ENCODE data around the gene SCG3.

Gene SCG3

DNA sequence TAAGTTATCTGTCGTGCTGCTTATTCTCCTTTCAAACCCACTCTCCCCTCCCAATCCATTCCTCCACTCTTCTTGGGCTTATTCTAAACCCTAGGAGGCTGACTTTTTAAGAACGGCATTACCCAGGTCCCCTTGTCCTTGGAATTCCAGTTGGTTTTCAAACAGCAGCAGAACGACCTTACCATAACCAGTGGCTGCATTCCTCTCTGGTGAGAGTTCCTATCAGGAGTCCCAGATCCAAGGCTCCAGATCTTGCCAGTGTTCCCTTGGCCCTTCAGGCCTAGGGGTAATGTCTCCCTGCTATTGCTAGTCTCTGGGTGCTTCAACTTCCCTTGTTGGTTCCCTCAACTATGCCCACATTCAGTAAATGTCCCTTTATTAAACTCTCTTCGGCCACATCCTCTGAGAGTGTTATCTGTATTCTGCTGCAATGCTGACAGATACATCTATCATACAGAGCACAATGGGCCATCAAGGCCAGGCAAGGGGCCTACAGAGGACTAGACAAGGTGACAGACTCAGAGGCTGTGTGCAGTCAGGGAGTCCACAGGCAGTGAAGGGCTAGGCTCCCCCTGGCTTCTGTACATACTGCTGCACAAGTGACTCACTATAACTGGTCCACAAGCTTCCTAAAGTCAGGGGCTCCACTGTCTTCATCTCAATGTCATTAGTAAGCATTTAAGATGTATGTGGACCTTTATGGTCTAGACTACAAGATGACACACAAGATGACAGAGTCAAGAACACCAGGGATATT lies 46.0 kb downstream of the SCG3 start:
- DNase-seq (ENCODE audit: low spot score): no peak

DNA sequence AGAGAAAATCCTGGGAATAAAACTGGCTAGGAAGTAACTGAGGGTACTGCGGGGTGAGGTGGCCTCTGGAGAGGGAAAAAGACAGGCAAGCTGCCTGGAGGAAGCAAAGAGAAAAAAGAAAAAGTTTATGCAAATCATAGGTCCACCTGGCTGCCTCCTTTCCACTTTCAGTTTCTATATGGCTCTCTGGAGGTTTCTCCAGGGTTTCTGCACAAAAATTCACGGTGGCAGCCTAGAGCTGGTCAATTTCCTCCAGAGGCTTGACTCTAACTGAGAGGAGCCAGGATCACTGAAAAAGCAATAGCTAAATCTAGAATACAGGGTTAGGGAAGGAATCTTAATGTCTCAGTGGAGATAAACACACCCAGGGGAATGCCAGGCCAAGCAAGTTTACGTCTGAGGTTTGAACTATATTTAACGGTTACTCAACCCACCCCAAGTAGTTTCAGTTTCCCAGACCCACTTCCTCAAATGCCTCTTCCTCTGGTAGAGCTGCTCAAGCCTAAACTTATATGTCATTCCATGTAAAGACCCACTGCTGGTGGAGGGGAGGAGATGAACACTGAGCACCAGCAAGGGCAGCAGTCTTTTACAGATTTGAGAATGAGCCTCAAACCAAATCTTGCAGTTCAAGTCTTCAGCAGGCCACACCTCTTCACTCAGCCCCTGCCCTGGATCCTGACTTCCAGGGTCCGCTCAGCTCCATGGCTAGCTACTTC lies 50.4 kb downstream of the SCG3 start:
- DNase-seq (ENCODE audit: low spot score): no peak

DNA sequence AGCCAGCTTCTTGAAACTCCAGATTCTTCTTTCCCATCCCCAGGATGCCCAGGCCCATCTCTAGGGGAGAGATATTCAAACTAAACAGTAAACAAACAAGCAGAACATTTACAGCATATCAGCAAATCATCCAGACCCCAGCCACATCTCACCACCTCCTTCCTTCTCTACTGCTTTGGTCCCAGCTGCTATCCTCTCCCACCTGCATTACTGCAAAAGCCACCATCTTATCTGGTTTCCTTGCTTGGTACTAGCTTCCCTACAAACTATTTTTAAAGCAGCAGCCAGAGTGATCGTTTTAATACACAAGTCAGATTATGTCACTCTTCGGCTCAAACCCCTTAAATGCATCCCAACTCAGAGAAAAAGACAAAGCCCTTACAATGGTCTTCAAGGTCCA lies 51.3 kb downstream of the SCG3 start:
- no peak for DNase-seq (ENCODE audit: low spot score)

DNA sequence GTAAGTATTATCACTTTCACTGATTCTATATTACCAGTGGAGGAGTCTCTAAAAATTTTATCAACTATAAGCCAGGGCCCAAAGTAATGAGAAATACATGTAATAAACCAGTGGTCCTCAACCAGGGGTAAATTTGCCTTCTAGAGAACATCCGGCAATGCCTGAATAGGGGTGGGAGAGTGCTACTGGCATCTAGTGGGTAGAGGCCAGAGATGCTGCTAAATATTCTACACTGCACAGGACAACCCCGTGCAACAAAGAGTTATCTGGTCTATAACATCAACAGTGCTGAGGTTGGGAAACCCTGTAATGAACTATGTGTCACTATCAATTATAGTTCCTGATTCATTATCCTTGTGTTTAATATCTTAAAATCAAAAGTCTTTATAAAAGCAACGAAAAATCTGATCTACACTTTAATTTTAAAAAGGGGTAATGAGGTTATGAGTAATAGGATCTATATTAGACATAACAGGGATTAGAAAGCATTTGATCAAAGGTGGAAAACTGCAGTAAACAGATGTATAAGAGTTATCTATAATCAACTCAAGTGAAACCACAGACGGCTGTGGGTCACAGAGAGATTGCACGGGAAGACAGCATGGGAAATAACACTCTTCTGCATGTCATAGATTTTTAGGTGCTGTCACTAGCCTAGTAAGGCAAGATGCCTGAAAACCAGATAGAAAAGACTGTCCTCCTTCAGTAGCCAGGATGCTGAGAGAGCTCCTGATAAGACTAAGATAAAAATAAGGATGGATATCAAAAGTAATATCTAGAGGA lies 54.1 kb downstream of the SCG3 start:
- DNase-seq (ENCODE audit: low spot score): no peak

DNA sequence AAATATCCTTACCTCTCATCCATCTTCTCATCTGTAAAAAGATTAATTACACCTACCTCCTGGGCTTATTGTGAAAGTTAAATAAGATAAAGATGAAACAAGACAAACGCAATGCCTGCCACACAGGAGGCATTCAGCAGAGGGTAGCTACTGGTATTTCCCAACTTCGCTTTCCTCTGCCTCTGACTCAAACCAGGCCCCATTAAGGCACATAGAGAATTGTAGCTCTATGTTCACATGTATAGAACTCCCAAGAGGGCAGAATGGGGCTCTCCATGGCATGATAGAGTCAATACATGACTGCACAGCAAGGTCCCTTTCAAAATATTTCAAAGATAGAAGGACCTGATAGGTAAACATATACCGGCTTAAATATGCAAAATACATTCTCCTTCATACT lies 54.8 kb downstream of the SCG3 start:
- DNase-seq (ENCODE audit: low spot score): no peak

DNA sequence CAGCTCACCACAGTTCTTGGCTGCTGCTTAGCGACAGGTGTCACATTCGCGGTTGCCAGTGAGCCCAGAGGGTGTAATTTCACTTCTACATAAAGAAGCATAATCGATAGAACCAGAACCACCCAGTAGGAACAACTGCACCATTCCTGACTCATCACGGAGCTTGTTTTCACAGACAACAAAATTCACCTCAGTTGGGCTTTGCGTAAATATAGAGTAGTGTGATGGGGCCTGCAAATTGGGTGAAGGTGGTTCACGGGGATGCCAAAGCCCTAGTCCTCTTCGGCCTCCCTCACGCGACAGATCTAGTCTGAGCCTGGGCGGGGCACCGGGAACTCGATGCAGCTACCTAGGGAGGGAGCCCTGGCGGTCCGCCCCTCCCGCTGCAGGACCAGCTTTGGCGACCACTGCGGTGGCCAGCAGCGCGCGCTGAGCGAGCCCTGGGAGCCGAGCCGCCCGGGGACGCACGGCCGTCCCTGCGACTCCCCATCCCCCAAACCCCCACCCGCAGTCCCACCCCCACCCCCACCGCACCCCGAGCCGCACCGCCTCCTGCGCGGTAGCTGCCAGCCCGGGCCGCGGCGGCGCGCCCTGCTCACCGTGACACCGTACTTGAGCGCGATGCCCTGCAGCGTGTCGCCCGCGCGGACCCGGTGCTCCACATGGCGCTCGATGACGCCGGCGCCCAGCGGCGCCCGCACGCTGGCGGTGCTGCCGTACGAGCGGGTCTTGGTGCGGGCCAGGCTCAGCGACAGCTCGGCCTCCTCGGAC lies 55.6 kb downstream of the SCG3 start:
- peak; percentile 25 for DNase-seq (ENCODE audit: low spot score)

DNA sequence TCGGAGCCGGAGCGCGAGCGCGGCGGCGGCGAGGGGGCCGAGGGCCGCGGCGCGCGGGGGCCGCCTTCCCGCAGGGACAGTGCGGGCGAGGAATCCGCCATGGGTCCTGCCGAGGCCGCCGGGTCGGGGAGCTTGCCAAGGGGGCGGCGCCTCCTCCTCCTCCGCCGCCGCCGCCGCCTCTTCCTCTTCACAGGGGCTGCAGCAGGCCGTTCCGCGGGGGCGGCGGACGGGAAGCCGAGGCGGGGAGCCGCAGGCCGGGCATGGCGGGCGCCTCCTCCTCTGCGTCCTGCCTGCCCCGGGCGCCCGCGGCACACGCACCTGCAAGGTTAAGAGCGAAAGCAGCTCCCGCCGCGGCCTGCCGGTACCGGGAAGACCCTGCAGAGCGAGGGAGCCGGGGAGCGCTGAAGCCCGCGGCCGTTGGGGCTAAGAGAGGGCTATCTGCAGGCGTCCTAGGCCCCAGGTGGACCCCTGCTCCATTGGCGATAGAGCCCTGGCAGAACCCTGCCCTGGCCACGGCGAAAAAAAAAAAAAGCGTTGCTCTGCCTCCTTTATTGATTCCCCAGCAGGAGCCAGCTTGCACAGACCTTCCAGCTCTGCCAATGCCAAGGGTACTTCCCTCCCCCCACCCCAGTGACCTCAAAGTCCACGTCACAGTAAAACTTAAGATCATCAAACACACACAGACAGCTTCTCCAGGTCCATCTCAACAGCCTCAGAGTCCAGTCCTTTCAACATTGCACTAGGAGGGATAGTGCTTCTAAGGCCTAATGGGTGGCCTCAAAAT lies 56.4 kb downstream of the SCG3 start, which contains the start of gene LYSMD2:
TSS of gene LYSMD2 (minus strand) at position 134 of the 784 bp plus-strand sequence. CDS start at position 101, 33 bp downstream.
- no peak for DNase-seq (ENCODE audit: low spot score)

DNA sequence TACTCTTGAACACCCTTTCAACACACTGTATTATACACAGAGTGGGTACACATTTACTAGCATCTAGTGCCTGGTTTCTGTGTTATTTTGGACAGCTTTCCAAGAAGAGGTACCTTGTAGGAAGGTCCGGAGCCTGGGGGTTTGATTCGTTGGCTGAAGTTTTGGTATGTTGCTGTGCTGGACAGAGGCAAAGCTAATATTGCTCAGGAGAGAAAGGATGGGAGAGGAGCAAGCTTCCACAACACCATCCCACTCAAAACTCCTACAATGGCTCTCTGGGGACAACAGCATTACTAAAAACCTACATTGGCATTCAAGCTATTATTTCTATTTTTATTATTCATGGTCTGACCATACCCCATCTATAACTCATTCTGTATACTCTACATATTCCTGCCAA lies 57.2 kb downstream of the SCG3 start:
- no peak for DNase-seq (ENCODE audit: low spot score)

DNA sequence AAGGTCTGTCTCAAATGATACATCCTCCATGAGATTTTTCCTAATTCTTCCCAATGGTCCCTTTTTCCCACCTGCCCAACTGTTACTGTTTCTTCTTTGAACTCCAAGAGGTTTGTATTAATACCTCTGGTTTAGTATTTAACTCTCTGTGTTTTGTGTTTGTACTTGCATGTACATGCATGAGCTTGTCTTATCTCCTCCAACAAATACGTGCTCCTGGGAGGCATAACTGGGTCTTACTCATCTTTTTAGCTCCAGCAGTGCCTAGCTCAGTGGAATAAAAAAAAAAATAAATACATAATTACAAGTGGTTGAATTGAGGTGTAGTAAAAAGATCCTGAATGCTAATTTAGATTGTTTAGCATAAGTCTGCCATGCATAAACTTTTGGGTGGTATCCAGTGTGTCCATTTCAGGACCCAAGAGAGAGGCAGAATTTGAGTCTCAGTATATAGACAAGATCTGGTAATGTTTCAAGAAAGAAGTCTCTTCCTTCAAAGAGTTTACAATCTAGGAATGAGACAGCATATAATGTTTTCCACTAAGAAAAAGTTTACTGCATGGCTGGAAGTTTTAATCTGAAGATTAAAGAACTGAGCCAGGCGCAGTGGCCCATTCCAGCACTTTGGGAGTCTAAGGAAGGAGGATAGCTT lies 57.9 kb downstream of the SCG3 start:
- DNase-seq (ENCODE audit: low spot score): no peak

DNA sequence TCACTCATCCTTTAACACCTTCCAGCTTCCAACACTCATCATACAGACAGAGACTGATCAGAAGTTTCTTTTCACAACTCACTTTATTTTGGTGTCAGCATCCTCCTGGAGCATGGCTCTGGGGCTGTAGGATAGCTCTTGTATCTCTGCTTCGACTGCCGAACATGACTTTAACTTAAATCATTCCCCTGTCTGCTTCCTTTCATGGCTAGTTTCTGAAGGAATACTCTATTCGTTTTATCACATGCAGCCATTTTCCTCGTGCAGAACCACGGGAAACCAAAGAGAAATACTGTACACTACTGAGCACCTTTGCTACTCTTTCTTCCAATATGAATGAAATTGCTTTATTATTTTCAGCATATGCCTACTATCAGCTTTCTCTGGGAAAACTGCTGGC lies 68.0 kb downstream of the SCG3 start:
- DNase-seq (ENCODE audit: low spot score): no peak

DNA sequence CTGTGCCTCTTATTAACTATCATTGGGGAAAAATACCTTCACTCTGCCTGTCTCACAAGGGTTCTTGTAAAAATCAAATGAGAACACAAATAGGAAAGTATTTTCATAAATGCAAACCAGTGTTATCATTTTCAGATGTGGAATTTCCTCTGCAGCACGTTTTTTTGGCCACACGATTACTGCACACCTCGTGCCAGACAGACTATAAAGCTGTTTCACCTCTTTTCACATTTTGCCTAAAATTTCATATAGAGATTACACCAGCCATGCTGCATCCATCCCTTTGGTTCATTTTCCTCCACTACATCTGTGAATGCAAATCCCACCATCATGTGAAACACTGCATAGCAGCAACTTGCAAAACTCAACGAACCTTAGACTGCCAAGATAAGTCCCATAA lies 68.9 kb downstream of the SCG3 start:
- no peak for DNase-seq (ENCODE audit: low spot score)

DNA sequence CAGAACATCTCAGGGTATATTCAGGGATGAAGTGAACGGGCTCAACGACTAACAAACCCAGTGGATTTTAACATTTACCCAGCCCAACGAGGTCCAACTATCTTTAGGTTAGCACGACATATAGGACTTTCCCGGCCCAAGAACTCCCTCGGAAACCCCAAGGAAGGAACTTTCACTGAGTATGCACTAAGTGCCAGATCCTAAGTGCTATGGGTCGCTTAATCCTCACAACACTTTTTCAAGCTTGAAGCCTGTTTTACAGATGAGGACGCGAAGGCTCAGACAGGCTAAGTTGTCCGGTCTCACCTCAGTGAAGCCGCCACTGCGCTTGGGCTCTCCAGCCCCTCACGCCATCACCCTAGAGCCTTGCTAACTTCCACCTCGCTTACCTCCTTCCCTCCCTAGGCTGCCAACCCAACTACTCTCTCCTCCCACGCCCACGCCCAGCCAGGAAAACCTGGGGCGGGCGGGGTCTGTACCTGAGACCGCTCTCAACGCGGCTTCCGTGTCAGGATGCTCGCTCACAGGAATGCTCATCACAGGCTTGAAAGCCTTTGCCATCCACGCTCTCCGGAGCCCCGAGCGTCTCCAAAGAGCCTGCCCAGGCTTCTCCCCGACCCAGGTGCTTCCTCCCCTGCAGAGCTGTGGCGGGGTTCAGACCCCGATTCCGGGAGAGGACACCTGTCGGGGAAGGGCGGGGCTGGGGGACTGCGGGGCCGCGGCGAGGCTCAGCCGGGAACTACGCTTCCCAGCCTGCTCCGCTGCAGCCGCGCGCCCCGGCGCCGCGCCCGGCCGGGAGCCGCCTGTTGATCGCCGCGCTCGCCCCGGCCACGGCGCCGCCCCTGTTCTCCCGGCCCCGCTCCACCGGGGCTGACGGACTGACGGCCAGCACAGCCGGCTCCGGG lies 69.7 kb downstream of the SCG3 start, which contains the start of gene TMOD2:
TSS of gene TMOD2 (plus strand) at position 806 of the 905 bp plus-strand sequence. CDS start 14,845 bp downstream, outside the sequence.
- no peak for DNase-seq (ENCODE audit: low spot score)

DNA sequence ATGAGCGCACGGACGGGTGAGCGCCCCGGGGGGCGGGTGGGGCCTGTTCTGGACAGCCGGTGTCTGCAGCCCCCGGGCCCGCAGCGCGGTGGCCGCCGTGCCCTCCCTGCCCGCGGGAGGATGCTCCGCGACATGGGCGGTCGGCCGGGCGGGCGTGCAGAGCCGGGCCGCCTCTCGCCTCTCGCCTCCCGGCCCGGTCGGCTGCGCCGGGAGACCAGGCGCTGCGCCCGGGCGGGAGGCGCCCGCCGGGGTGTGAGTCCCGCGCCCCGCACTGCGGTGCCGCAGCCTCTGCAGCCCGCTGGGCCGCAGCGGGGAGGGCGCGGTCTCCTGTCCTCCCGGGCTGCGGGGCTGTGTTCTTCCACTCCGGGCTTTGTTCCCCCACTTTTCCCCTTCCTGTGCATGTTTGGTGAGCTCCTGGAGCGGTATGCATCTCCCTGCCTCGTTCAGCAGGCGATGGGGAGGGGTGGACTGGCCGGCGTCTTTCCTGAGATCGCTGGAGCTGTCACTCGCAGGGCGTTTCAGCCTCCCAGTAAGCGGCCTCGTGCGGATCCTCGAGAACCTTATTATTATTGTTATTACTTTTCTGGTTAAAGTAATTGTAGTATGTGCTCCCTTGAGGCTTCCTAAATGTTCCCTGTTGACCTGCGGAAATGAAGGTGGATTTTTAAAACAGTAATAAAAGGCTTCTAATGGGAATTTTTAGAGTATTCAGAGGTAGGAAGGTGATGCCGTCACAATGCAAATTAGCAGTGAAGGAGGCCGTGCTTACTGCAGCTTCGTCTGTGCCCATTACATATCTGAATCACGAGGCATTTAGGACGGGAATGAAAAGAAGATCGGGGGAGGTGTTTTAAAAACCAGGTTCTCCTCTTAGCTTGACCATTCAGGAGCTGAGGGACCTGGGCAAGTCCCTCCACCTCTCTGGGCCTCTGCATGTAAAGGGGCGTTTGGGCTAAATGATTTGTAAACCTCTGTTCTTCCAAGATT lies 70.7 kb downstream of the SCG3 start:
- no peak for DNase-seq (ENCODE audit: low spot score)

DNA sequence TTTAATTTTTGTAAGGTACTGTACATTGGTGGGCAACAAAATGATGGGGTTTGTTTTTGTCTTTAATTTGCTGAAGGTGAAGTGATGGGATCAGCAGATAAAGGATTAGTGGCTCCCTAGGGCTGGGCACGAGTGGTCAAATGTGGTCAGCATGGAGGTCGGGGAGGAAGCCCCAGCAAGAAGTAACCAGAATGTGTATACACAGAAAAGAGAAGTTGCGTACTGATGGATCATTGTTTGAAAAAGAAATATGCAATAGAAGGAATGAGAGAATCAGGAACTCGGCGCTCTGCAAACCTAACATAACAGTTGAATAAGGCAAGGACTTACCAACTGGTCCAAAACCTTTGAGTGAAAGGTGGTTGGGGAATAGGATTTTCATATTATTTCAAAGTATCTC lies 71.6 kb downstream of the SCG3 start:
- DNase-seq (ENCODE audit: low spot score): no peak

DNA sequence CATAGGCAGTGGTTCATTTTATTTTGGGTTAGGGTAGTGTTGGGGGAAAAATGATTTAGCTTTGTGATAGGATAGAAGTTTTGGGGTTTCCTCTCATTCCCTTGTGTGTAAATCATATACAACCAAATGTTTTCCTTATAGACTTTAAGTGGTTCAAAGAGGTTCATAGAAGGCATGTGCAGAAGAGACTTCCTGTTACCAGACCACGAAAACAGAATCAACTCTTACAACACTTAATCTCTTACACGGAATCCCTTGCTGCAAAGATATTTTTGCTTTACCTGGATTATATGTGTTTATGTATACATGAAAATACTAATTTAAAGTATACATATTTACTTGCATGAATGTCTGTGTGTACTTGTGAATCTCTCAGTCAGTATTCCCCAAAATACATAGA lies 73.0 kb downstream of the SCG3 start:
- DNase-seq (ENCODE audit: low spot score): no peak

DNA sequence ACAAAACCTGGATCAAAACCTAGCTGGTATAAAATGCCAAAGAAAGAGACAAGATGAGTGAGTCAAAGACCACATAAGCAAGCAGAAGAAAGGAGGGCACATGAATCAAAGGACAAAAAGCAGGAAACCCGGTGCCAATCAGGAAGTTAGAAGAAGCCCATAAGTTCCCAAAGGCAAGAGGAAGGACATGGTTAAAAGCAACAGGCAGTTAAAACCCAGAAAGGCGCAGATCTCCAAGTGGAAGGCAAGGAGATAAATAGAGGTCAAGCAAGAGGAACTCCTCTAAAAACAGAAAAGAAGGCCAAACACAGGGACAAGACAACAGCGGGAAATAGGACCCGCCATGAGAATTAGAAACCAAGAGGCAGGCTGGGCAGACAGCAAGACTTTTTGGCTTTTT lies 74.5 kb downstream of the SCG3 start:
- DNase-seq (ENCODE audit: low spot score): no peak

DNA sequence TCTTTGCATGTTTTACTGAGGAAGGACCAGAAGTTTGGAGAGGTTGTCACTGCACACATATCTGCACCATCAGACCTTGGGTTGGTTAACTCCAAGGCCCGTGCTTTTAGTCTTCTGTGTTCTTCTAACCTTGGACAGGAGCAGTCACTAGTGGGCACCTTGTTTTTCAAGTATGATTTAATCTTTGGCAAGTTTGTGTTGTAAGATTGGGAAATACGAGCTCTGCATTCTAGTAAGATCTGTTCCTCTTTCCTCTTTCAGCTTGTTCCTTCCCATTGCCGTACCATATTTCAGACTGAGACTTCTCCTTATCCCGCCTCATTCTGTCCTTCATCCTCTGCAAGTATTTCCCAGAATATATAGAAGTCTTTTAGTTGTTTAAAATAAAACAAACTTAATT lies 75.2 kb downstream of the SCG3 start:
- no peak for DNase-seq (ENCODE audit: low spot score)

DNA sequence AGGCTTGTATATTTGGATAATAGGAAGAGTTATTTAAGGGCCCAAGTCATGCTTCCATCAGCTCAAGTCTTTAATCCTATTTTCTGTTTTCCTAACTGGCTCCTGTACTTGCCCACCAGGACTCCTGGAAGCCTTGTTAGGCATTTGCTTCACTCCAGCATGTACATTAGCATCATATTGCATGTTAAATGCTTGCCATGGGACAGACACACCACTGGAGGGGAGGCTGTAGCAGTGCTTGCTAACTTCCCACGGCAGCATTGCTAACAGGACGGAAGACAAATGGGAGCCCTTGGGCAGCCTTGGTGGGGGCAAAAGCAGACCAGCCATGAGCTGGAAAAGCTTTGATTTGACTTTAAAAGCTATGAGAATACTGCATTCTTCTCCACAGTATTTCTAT lies 76.1 kb downstream of the SCG3 start:
- DNase-seq (ENCODE audit: low spot score): no peak

All from hematopoietic multipotent progenitor cell treated with erythropoietin and hydrocortisone succinate and interleukin-3 and kit ligand, for 17 days (in vitro differentiated cells).